ENCODE results near the gene NFIB. TPM values are rescaled to one million over a fixed set of nuclear protein-coding genes. Genes with fewer than 3 reads are reported as not detected.

Gene NFIB
- total and polyA plus RNA-seq, 8 donors: 6.7 to 624 (median 71.4) TPM

DNA sequence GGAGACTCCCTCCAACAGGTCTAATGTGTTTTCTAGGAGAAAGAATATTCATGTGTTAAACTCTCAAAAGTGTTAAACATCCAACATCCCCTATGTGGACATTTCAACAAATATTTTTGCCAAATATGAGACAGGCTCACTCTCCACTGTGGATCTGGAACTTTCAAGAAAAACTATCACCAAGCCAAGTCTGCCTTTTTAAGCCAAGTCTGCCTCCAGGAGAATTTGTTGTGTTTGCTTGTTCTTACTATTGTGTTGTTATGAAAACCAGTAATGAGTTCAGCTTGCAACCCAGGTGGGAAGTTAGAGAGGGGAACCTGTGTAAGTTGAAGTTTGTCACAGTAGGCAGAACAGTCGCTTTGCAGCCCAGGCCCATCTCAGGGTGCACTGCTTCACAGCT lies 228.1 kb downstream of the NFIB start:
- peaks cover 0 to 12% (median 4%) of the 10 kb centered on the region in 4 donors for H3K36me3 ChIP-seq
- H3K27me3 ChIP-seq: no peaks in the 10 kb centered on the region
- H3K9me3 ChIP-seq: no peaks in the 10 kb centered on the region
- no peak overlapping the region for H3K27ac ChIP-seq
- no peak overlapping the region for H3K4me3 ChIP-seq
- 92 to 100% (median 95%) methylated on average over 1 of the region's 1 CpG for WGBS, 5 donors
- no peak for DNase-seq
- TF ChIP-seq POLR2A (IDR thresholded peaks at IDR 0.05) (no peak), POLR2AphosphoS5 (IDR thresholded peaks at IDR 0.05) (no peak), EP300 (IDR thresholded peaks at IDR 0.05) (no peak)
- TF ChIP-seq, protein P1, sequence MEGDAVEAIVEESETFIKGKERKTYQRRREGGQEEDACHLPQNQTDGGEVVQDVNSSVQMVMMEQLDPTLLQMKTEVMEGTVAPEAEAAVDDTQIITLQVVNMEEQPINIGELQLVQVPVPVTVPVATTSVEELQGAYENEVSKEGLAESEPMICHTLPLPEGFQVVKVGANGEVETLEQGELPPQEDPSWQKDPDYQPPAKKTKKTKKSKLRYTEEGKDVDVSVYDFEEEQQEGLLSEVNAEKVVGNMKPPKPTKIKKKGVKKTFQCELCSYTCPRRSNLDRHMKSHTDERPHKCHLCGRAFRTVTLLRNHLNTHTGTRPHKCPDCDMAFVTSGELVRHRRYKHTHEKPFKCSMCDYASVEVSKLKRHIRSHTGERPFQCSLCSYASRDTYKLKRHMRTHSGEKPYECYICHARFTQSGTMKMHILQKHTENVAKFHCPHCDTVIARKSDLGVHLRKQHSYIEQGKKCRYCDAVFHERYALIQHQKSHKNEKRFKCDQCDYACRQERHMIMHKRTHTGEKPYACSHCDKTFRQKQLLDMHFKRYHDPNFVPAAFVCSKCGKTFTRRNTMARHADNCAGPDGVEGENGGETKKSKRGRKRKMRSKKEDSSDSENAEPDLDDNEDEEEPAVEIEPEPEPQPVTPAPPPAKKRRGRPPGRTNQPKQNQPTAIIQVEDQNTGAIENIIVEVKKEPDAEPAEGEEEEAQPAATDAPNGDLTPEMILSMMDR (IDR thresholded peaks at IDR 0.05): no peak
- intact Hi-C loops (cut with DNase I; ENCODE audit: low total_unique reads): no loop called here
- peaks cover 0 to 4% (median 0%) of the 10 kb centered on the region in 4 donors for H3K4me1 ChIP-seq

- H3K27me3 ChIP-seq: no peaks in the 10 kb centered on the region
- no peak overlapping the region for H3K4me3 ChIP-seq
- no peak for DNase-seq
- H3K27ac ChIP-seq: no peak overlapping the region
- no peaks in the 10 kb centered on the region for H3K9me3 ChIP-seq
- 90 to 98% (median 95%) methylated on average over 3 of the region's 3 CpGs for WGBS, 5 donors
- H3K4me1 ChIP-seq: peaks cover 0 to 4% (median 0%) of the 10 kb centered on the region in 4 donors
- H3K36me3 ChIP-seq: peaks cover 0 to 12% (median 4%) of the 10 kb centered on the region in 4 donors
- TF ChIP-seq POLR2A (IDR thresholded peaks at IDR 0.05): no peak
- TF ChIP-seq POLR2AphosphoS5 (IDR thresholded peaks at IDR 0.05): no peak
- TF ChIP-seq EP300 (IDR thresholded peaks at IDR 0.05): no peak
- TF ChIP-seq, protein P1 (IDR thresholded peaks at IDR 0.05): no peak
- intact Hi-C loops (cut with DNase I; ENCODE audit: low total_unique reads): no loop called here
Measured at GRCh38 chr9:14084867-14085266, 229.1 kb downstream of the NFIB start.

GRCh38 chr9:14083366-14083765 lies 230.6 kb downstream of the NFIB start:
- Histone ChIP-seq H3K27me3 (no peaks in the 10 kb centered on the region), H3K4me3 (no peak overlapping the region), H3K4me1 (peaks cover 0 to 4% (median 0%) of the 10 kb centered on the region in 4 donors), H3K9me3 (no peaks in the 10 kb centered on the region), H3K36me3 (peaks cover 0 to 12% (median 4%) of the 10 kb centered on the region in 4 donors), H3K27ac (no peak overlapping the region)
- DNase-seq: no peak
- intact Hi-C loops (cut with DNase I; ENCODE audit: low total_unique reads): no loop called here
- TF ChIP-seq, protein P1 (IDR thresholded peaks at IDR 0.05): no peak
- TF ChIP-seq POLR2AphosphoS5 (IDR thresholded peaks at IDR 0.05): no peak
- no peak for TF ChIP-seq POLR2A (IDR thresholded peaks at IDR 0.05)
- no peak for TF ChIP-seq EP300 (IDR thresholded peaks at IDR 0.05)
- 62 to 100% (median 96%) methylated on average over 1 of the region's 1 CpG for WGBS, 5 donors

GRCh38 chr9:14082732-14083131 lies 231.2 kb downstream of the NFIB start:
- WGBS, 5 donors: 72 to 93% (median 81%) methylated on average over 3 of the region's 3 CpGs
- TF ChIP-seq EP300 (IDR thresholded peaks at IDR 0.05) (no peak), POLR2AphosphoS5 (IDR thresholded peaks at IDR 0.05) (no peak), POLR2A (IDR thresholded peaks at IDR 0.05) (no peak)
- TF ChIP-seq, protein P1 (IDR thresholded peaks at IDR 0.05): no peak
- no peaks in the 10 kb centered on the region for H3K27me3 ChIP-seq
- no peak overlapping the region for H3K27ac ChIP-seq
- H3K4me1 ChIP-seq: peaks cover 0 to 4% (median 2%) of the 10 kb centered on the region in 4 donors
- peaks cover 0 to 9% (median 4%) of the 10 kb centered on the region in 4 donors for H3K36me3 ChIP-seq
- DNase-seq: no peak
- intact Hi-C loops (cut with DNase I; ENCODE audit: low total_unique reads): no loop called here
- H3K9me3 ChIP-seq: no peaks in the 10 kb centered on the region
- no peak overlapping the region for H3K4me3 ChIP-seq

All from stomach (tissue), 9 donors.